ENCODE data around the gene KCNIP2. TPM values are rescaled to one million over a fixed set of nuclear protein-coding genes. Genes with fewer than 3 reads are reported as not detected.

The KCNIP2 gene
- total RNA-seq, 2 experiments from 2014 or later = 4.3 to 7.3 TPM

- Histone ChIP-seq H3K36me3 (ENCODE audit: insufficient read depth, low read length) (peaks cover 96% of the 10 kb centered on the region), H3K79me2 (ENCODE audit: insufficient read depth, low read depth, low read length) (peaks cover 31% of the 10 kb centered on the region; the same call in 1 of the 2 replicates), H3K27ac (ENCODE audit: low read depth, low read length, poor library complexity, severe bottlenecking) (no peak overlapping the region), H4K20me1 (ENCODE audit: insufficient read depth, low read length) (no peaks in the 10 kb centered on the region), H3K9me2 (ENCODE audit: insufficient read depth, low read length) (no peaks in the 10 kb centered on the region), H3K4me3 (ENCODE audit: low read depth, low read length, poor library complexity, severe bottlenecking) (no peak overlapping the region), H3K4me1 (ENCODE audit: insufficient read depth, low read length, poor library complexity, severe bottlenecking) (no peaks in the 10 kb centered on the region), H2AFZ (ENCODE audit: low read length) (no peak overlapping the region), H3K4me2 (ENCODE audit: low read length) (no peak overlapping the region), H3K9me3 (ENCODE audit: low read length) (no peaks in the 10 kb centered on the region)
- intact Hi-C loops (cut with micrococcal nuclease; ENCODE audit: unreplicated experiment) = no loop called here
- TF ChIP-seq CTCF (conservative IDR thresholded peaks at IDR 0.05; ENCODE audit: low read length) (no peak), EZH2phosphoT487 (IDR thresholded peaks at IDR 0.05; ENCODE audit: borderline replicate concordance, low read depth, low read length) (no peak)
- POLR2A ChIA-PET = interaction anchor here (0.7 to 2.8 kb wide), 2 partner anchors 9 to 24 kb away, joined by 4 to 8 read pairs; partner anchors contain the start of gene NPM3
- no peak for DNase-seq (ENCODE audit: low spot score)
- no TSS peak for BruUV-seq (replicated peaks)
- CTCF ChIA-PET (ENCODE audit: unreplicated experiment) = no interaction called here
Measured at GRCh38 chr10:101807158-101807557, 36.4 kb downstream of the KCNIP2 start.

- intact Hi-C loops (cut with micrococcal nuclease; ENCODE audit: unreplicated experiment) = no loop called here
- Histone ChIP-seq H3K79me2 (ENCODE audit: insufficient read depth, low read depth, low read length) (peaks cover 22% of the 10 kb centered on the region), H4K20me1 (ENCODE audit: insufficient read depth, low read length) (no peaks in the 10 kb centered on the region), H3K9me3 (ENCODE audit: low read length) (no peaks in the 10 kb centered on the region), H3K36me3 (ENCODE audit: insufficient read depth, low read length) (peaks cover 97% of the 10 kb centered on the region), H3K27ac (ENCODE audit: low read depth, low read length, poor library complexity, severe bottlenecking) (no peak overlapping the region), H3K4me3 (ENCODE audit: low read depth, low read length, poor library complexity, severe bottlenecking) (no peak overlapping the region), H3K4me1 (ENCODE audit: insufficient read depth, low read length, poor library complexity, severe bottlenecking) (no peaks in the 10 kb centered on the region), H3K9me2 (ENCODE audit: insufficient read depth, low read length) (no peaks in the 10 kb centered on the region), H2AFZ (ENCODE audit: low read length) (no peak overlapping the region), H3K4me2 (ENCODE audit: low read length) (no peak overlapping the region)
- TF ChIP-seq CTCF (conservative IDR thresholded peaks at IDR 0.05; ENCODE audit: low read length) (no peak), EZH2phosphoT487 (IDR thresholded peaks at IDR 0.05; ENCODE audit: borderline replicate concordance, low read depth, low read length) (no peak)
- POLR2A ChIA-PET = interaction anchor here (0.6 kb wide), 1 partner anchor 1306 kb away, joined by 3 read pairs; no protein-coding TSS in a partner anchor
- no TSS peak for BruUV-seq (replicated peaks)
- no peak for DNase-seq (ENCODE audit: low spot score)
- CTCF ChIA-PET (ENCODE audit: unreplicated experiment) = no interaction called here
Measured at GRCh38 chr10:101803511-101803910, 40.1 kb downstream of the KCNIP2 start.

- no TSS peak for BruUV-seq (replicated peaks)
- peaks cover 100% of the 10 kb centered on the region for H3K36me3 ChIP-seq (ENCODE audit: insufficient read depth, low read length)
- POLR2A ChIA-PET = interaction anchor here (0.5 to 1.3 kb wide), 8 partner anchors 10 to 845 kb away, joined by 3 to 8 read pairs (median 4); partner anchors contain the start of gene NPM3
Measured at GRCh38 chr10:101797403-101798059, 46.1 kb downstream of the KCNIP2 start.

More at GRCh38 chr10:101797403-101798059, 46.1 kb downstream of the KCNIP2 start:
- CTCF ChIA-PET (ENCODE audit: unreplicated experiment) = no interaction called here
- peaks cover 11% of the 10 kb centered on the region; the same call in 1 of the 2 replicates for H4K20me1 ChIP-seq (ENCODE audit: insufficient read depth, low read length)
- intact Hi-C loops (cut with micrococcal nuclease; ENCODE audit: unreplicated experiment) = no loop called here
- no peak for DNase-seq (ENCODE audit: low spot score)
- no peaks in the 10 kb centered on the region for H3K9me2 ChIP-seq (ENCODE audit: insufficient read depth, low read length)
- H3K79me2 ChIP-seq (ENCODE audit: insufficient read depth, low read depth, low read length) = peaks cover 22% of the 10 kb centered on the region
- H3K4me1 ChIP-seq (ENCODE audit: insufficient read depth, low read length, poor library complexity, severe bottlenecking) = no peaks in the 10 kb centered on the region
- TF ChIP-seq CTCF (conservative IDR thresholded peaks at IDR 0.05; ENCODE audit: low read length) (no peak), EZH2phosphoT487 (IDR thresholded peaks at IDR 0.05; ENCODE audit: borderline replicate concordance, low read depth, low read length) (no peak)
- no peak overlapping the region for H3K4me2 ChIP-seq (ENCODE audit: low read length)
- H3K9me3 ChIP-seq (ENCODE audit: low read length) = no peaks in the 10 kb centered on the region
- H3K4me3 ChIP-seq (ENCODE audit: low read depth, low read length, poor library complexity, severe bottlenecking) = no peak overlapping the region
- no peak overlapping the region for H3K27ac ChIP-seq (ENCODE audit: low read depth, low read length, poor library complexity, severe bottlenecking)
- H2AFZ ChIP-seq (ENCODE audit: low read length) = no peak overlapping the region
